Measurements from ENCODE around the gene ELOVL5.

DNA sequence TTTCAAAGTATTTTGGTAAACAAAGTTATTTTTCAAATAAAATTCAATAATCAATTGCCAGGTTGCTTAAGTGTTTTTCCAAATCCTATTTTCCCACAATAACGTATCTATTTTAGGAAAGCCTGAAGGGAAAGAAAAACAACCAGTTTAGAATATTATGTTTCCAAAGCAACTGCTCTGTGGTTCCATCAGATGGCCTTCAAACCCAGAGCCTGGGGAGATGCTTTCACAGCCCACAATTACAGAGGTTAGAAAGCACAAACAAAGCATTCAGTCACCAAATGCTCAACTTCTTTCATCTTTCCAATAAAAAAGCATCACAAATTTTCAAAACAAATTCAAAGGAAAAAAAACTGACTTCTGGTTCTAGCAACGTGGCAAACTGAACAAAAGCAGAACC, 66.0 kb downstream of the ELOVL5 start:
- TF ChIP-seq, protein P1, sequence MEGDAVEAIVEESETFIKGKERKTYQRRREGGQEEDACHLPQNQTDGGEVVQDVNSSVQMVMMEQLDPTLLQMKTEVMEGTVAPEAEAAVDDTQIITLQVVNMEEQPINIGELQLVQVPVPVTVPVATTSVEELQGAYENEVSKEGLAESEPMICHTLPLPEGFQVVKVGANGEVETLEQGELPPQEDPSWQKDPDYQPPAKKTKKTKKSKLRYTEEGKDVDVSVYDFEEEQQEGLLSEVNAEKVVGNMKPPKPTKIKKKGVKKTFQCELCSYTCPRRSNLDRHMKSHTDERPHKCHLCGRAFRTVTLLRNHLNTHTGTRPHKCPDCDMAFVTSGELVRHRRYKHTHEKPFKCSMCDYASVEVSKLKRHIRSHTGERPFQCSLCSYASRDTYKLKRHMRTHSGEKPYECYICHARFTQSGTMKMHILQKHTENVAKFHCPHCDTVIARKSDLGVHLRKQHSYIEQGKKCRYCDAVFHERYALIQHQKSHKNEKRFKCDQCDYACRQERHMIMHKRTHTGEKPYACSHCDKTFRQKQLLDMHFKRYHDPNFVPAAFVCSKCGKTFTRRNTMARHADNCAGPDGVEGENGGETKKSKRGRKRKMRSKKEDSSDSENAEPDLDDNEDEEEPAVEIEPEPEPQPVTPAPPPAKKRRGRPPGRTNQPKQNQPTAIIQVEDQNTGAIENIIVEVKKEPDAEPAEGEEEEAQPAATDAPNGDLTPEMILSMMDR (IDR thresholded peaks at IDR 0.05 in 8 of 11, conservative IDR thresholded peaks at IDR 0.05 in 3 of 11): no peak
- no peak for TF ChIP-seq POLR2A (IDR thresholded peaks at IDR 0.05)
- TF ChIP-seq POLR2AphosphoS5 (IDR thresholded peaks at IDR 0.05): no peak

Measured in spleen (tissue), 7 donors.